Caco-2 (cell line): ENCODE measurements around the gene PLXDC1. TPM values are rescaled to one million over a fixed set of nuclear protein-coding genes. Genes with fewer than 3 reads are reported as not detected.

Experiments
- BruUV-seq: library from RNA; stranded (reverse); fragments of 400-500 nt; replicated peaks from 2 replicates; lab custom pipeline; 2021; lab: Mats Ljungman, UMichigan
- CTCF ChIA-PET: fragments of 300-600 bp; sonication (Branson Sonifier 250); formaldehyde crosslinking; loops from one replicate; lab custom pipeline; 2022; ENCODE audit warnings: antibody characterized with exemption; lab: Charles Lee
- POLR2A ChIA-PET: fragments of 300-600 bp; sonication (Branson Sonifier 250); formaldehyde crosslinking; loops from one replicate; lab custom pipeline; 2022; ENCODE audit warnings: antibody characterized with exemption; lab: Charles Lee
- DNase-seq, 2 experiments: peaks; one replicate each; pipeline versions ENCODE4 v3.0.0 to v3.0.0-alpha.2; 2020 to 2022
- H3K27me3 ChIP-seq: replicated peaks from 2 replicates; pipeline ENCODE4 v1.6.0; 2011; ENCODE audit warnings: low read length; ENCODE audit not compliant: control insufficient read depth, insufficient read depth
- H3K36me3 ChIP-seq: 2 replicates; pipeline ENCODE4 v1.5.1; 2011; ENCODE audit warnings: low read length; ENCODE audit not compliant: control insufficient read depth, insufficient read depth
- H3K4me1 ChIP-seq: fragments of 250-450 bp; sonication (Bioruptor Pico); 2 replicates; pipeline ENCODE4 v1.5.1; 2020; ENCODE audit warnings: mild to moderate bottlenecking
- H3K4me3 ChIP-seq: 2 replicates; pipeline ENCODE4 v1.5.1; 2011; ENCODE audit warnings: low read depth, mild to moderate bottlenecking, control low read depth, low read length
- H3K9me3 ChIP-seq: fragments of 250-450 bp; sonication (Bioruptor Pico); 2 replicates; pipeline ENCODE4 v1.5.1; 2020; ENCODE audit warnings: mild to moderate bottlenecking, moderate library complexity
- H3K27ac Mint-ChIP-seq: one replicate; pipeline ENCODE4 v1.8.0; 2022; ENCODE audit warnings: mixed read lengths; ENCODE audit not compliant: unreplicated experiment
- H3K27me3 Mint-ChIP-seq: one replicate; pipeline ENCODE4 v1.8.0; 2022; ENCODE audit warnings: mixed read lengths; ENCODE audit not compliant: insufficient read depth, unreplicated experiment
- H3K36me3 Mint-ChIP-seq: one replicate; pipeline ENCODE4 v1.8.0; 2022; ENCODE audit warnings: mild to moderate bottlenecking, mixed read lengths; ENCODE audit not compliant: insufficient read depth, unreplicated experiment
- H3K4me1 Mint-ChIP-seq: one replicate; pipeline ENCODE4 v1.8.0; 2022; ENCODE audit warnings: low read depth, mixed read lengths; ENCODE audit not compliant: unreplicated experiment
- H3K4me3 Mint-ChIP-seq: one replicate; pipeline ENCODE4 v1.8.0; 2022; ENCODE audit warnings: mild to moderate bottlenecking, moderate library complexity, mixed read lengths; ENCODE audit not compliant: unreplicated experiment
- H3K9me3 Mint-ChIP-seq: one replicate; pipeline ENCODE4 v1.8.0; 2022; ENCODE audit warnings: mixed read lengths; ENCODE audit not compliant: unreplicated experiment
- CTCF ChIP-seq, 2 experiments: fragments of 200-600 bp in 1 of 2; IDR thresholded peaks; 1 replicate in 1 of 2; 2 replicates in 1 of 2; pipeline versions ENCODE4 v1.5.1 to v1.8.0; 2011 to 2022; ENCODE audit warnings: antibody characterized with exemption in 1 of 2, control low read depth in 1 of 2, inconsistent platforms in 1 of 2, low read depth in 1 of 2, low read length in 1 of 2, mild to moderate bottlenecking in 1 of 2, moderate library complexity in 1 of 2; ENCODE audit not compliant: insufficient read depth in 1 of 2, severe bottlenecking in 1 of 2, unreplicated experiment in 1 of 2
- intact Hi-C: fragments of 100-400 bp; cut with micrococcal nuclease; formaldehyde crosslinking; loops from one replicate; pipeline ENCODE4 v1.10.0; 2022; ENCODE audit not compliant: unreplicated experiment
- total RNA-seq: library from RNA; stranded (reverse); gene quantifications from 2 replicates; pipeline ENCODE4 v1.2.3, GENCODE V29; 2022

Gene PLXDC1
- total RNA-seq, 1 experiment from 2014 or later = 0.14 TPM

GRCh38 chr17:39105705-39106104 is 45.7 kb downstream of the PLXDC1 start:
- no peaks in the 10 kb centered on the region for H3K36me3 Mint-ChIP-seq
- H3K27me3 Mint-ChIP-seq = no peaks in the 10 kb centered on the region
- ChIA-PET CTCF (no interaction called here), POLR2A (no interaction called here)
- BruUV-seq = no TSS peak
- Histone ChIP-seq H3K36me3 (no peaks in the 10 kb centered on the region), H3K4me3 (no peak overlapping the region), H3K9me3 (no peaks in the 10 kb centered on the region), H3K27me3 (no peaks in the 10 kb centered on the region), H3K4me1 (peaks cover 21% of the 10 kb centered on the region)
- intact Hi-C loops = no loop called here
- no peaks in the 10 kb centered on the region for H3K9me3 Mint-ChIP-seq
- no peak overlapping the region for H3K27ac Mint-ChIP-seq
- no peak for DNase-seq
- H3K4me1 Mint-ChIP-seq = peaks cover 6% of the 10 kb centered on the region
- no peak for TF ChIP-seq CTCF (IDR thresholded peaks at IDR 0.05; ENCODE audit: insufficient read depth in 1 of 2, low read depth in 1 of 2, low read length in 1 of 2, severe bottlenecking in 1 of 2, unreplicated experiment in 1 of 2)
- H3K4me3 Mint-ChIP-seq = no peak overlapping the region

GRCh38 chr17:39104657-39105056 is 46.8 kb downstream of the PLXDC1 start:
- intact Hi-C loops = loop anchor here (5.0 kb wide), 1 partner anchor 37 kb away; no protein-coding TSS in a partner anchor
- no TSS peak for BruUV-seq
- Histone ChIP-seq H3K4me1 (peaks cover 21% of the 10 kb centered on the region), H3K9me3 (no peaks in the 10 kb centered on the region), H3K4me3 (no peak overlapping the region), H3K27me3 (no peaks in the 10 kb centered on the region), H3K36me3 (no peaks in the 10 kb centered on the region)
- TF ChIP-seq CTCF (IDR thresholded peaks at IDR 0.05; ENCODE audit: insufficient read depth in 1 of 2, low read depth in 1 of 2, low read length in 1 of 2, severe bottlenecking in 1 of 2, unreplicated experiment in 1 of 2) = no peak
- POLR2A ChIA-PET = no interaction called here
- Mint-ChIP-seq H3K4me3 (no peak overlapping the region), H3K4me1 (peaks cover 6% of the 10 kb centered on the region), H3K27me3 (no peaks in the 10 kb centered on the region), H3K9me3 (no peaks in the 10 kb centered on the region), H3K27ac (peak overlapping the region; percentile 51), H3K36me3 (no peaks in the 10 kb centered on the region)
- no peak for DNase-seq
- CTCF ChIA-PET = no interaction called here

- no peaks in the 10 kb centered on the region for H3K9me3 Mint-ChIP-seq
- Histone ChIP-seq H3K4me1 (peaks cover 21% of the 10 kb centered on the region), H3K36me3 (no peaks in the 10 kb centered on the region), H3K9me3 (no peaks in the 10 kb centered on the region), H3K27me3 (no peaks in the 10 kb centered on the region), H3K4me3 (no peak overlapping the region)
- H3K4me1 Mint-ChIP-seq = peaks cover 6% of the 10 kb centered on the region
- no TSS peak for BruUV-seq
- peak overlapping the region; percentile 51 for H3K27ac Mint-ChIP-seq
- TF ChIP-seq CTCF (IDR thresholded peaks at IDR 0.05; ENCODE audit: insufficient read depth in 1 of 2, low read depth in 1 of 2, low read length in 1 of 2, severe bottlenecking in 1 of 2, unreplicated experiment in 1 of 2) = no peak
- POLR2A ChIA-PET = no interaction called here
- no peak overlapping the region for H3K4me3 Mint-ChIP-seq
- H3K36me3 Mint-ChIP-seq = no peaks in the 10 kb centered on the region
- intact Hi-C loops = loop anchor here (5.0 kb wide), 1 partner anchor 37 kb away; no protein-coding TSS in a partner anchor
- CTCF ChIA-PET = no interaction called here
- peak; percentile 17 to 49 for DNase-seq
- H3K27me3 Mint-ChIP-seq = no peaks in the 10 kb centered on the region
These were observed 47.4 kb downstream of the PLXDC1 start for GRCh38 chr17:39104046-39104445.
